Activated T-cell treated with anti-CD3 and anti-CD28 coated beads, Interleukin-2, amount 50 U/mL, for 72 hours (primary cell): ENCODE measurements around the gene CTTNBP2NL. TPM values are rescaled to one million over a fixed set of nuclear protein-coding genes. Genes with fewer than 3 reads are reported as not detected.
"Not testable (repeated sequence)": the region's sequence is repeated elsewhere in the genome, so short reads cannot be mapped to it uniquely, and the experiment has no call there.

Source experiments
- ATAC-seq, 2 donors: fragments of 150-1000 bp; cut with Tn5 transposase; replicated peaks in 1 of 2; 2 replicates each; pipeline ENCODE4 v1.10.0; 2021; ENCODE audit warnings: moderate library complexity in 2 of 2, mild to moderate bottlenecking in 1 of 2
- DNase-seq, 2 donors: peaks; one replicate each; pipeline ENCODE4 v3.0.0; 2021 to 2022; ENCODE audit warnings: mixed read lengths in 1 of 2
- H3K27ac Mint-ChIP-seq: one replicate; pipeline ENCODE4 v1.8.0; 2022; ENCODE audit warnings: mild to moderate bottlenecking, moderate library complexity, mixed read lengths
- H3K27me3 Mint-ChIP-seq: one replicate; pipeline ENCODE4 v1.8.0; 2022; ENCODE audit warnings: low read depth, mixed read lengths
- H3K36me3 Mint-ChIP-seq, 2 donors: one replicate each; pipeline ENCODE4 v1.8.0; 2022; ENCODE audit warnings: mixed read lengths in 2 of 2, mild to moderate bottlenecking in 1 of 2; ENCODE audit not compliant: insufficient read depth in 2 of 2
- H3K4me1 Mint-ChIP-seq: one replicate; pipeline ENCODE4 v1.8.0; 2022; ENCODE audit warnings: low read depth, mixed read lengths
- H3K4me3 Mint-ChIP-seq, 2 donors: one replicate each; pipeline ENCODE4 v1.8.0; 2022; ENCODE audit warnings: mild to moderate bottlenecking in 2 of 2, mixed read lengths in 2 of 2, moderate library complexity in 2 of 2
- H3K9me3 Mint-ChIP-seq, 2 donors: one replicate each; pipeline ENCODE4 v1.8.0; 2022; ENCODE audit warnings: mixed read lengths in 2 of 2
- total RNA-seq, 2 donors: library from RNA; stranded (reverse); gene quantifications; one replicate each; pipeline ENCODE4 v1.2.3, GENCODE V29; 2022

Gene CTTNBP2NL
- total RNA-seq, 2 donors from 2014 or later = 3.6 to 4.6 TPM

GRCh38 chr1:112446411-112446810 lies 50.4 kb downstream of the CTTNBP2NL start:
- no peaks in the 10 kb centered on the region for H3K9me3 Mint-ChIP-seq
- H3K36me3 Mint-ChIP-seq = no peaks in the 10 kb centered on the region
- ATAC-seq (no peak), DNase-seq (no peak)
- no peaks in the 10 kb centered on the region for H3K27me3 Mint-ChIP-seq
- no peak overlapping the region for H3K4me3 Mint-ChIP-seq
- H3K27ac Mint-ChIP-seq = no peak overlapping the region
- no peaks in the 10 kb centered on the region for H3K4me1 Mint-ChIP-seq

- H3K4me1 Mint-ChIP-seq = no peaks in the 10 kb centered on the region
- no peak overlapping the region for H3K4me3 Mint-ChIP-seq
- H3K27ac Mint-ChIP-seq = no peak overlapping the region
- no peak for DNase-seq
- H3K36me3 Mint-ChIP-seq = peaks cover 0 to under 1% of the 10 kb centered on the region in 2 donors
- H3K27me3 Mint-ChIP-seq = no peaks in the 10 kb centered on the region
- no peaks in the 10 kb centered on the region for H3K9me3 Mint-ChIP-seq
- ATAC-seq = no peak
These were observed 53.1 kb downstream of the CTTNBP2NL start for GRCh38 chr1:112448904-112449629.

GRCh38 chr1:112449630-112449983 lies 53.6 kb downstream of the CTTNBP2NL start:
- Mint-ChIP-seq H3K27me3 (no peaks in the 10 kb centered on the region), H3K4me3 (no peak overlapping the region), H3K36me3 (peaks cover 0 to 3% of the 10 kb centered on the region in 2 donors)

GRCh38 chr1:112450773-112451172 lies 54.8 kb downstream of the CTTNBP2NL start:
- DNase-seq = no peak
- no peak overlapping the region for H3K4me3 Mint-ChIP-seq
- H3K4me1 Mint-ChIP-seq = no peaks in the 10 kb centered on the region
- no peak overlapping the region for H3K27ac Mint-ChIP-seq
- ATAC-seq = no peak
- no peaks in the 10 kb centered on the region for H3K27me3 Mint-ChIP-seq
- no peaks in the 10 kb centered on the region for H3K9me3 Mint-ChIP-seq
- peaks cover 0 to 3% of the 10 kb centered on the region in 2 donors for H3K36me3 Mint-ChIP-seq

More at GRCh38 chr1:112449630-112449983, 53.6 kb downstream of the CTTNBP2NL start:
- H3K9me3 Mint-ChIP-seq = no peaks in the 10 kb centered on the region
- no peak overlapping the region for H3K27ac Mint-ChIP-seq
- DNase-seq (no peak), ATAC-seq (no peak)
- no peaks in the 10 kb centered on the region for H3K4me1 Mint-ChIP-seq

GRCh38 chr1:112451301-112451700 lies 55.3 kb downstream of the CTTNBP2NL start:
- H3K4me1 Mint-ChIP-seq, DNase-seq, H3K36me3 Mint-ChIP-seq, H3K4me3 Mint-ChIP-seq, H3K27me3 Mint-ChIP-seq, ATAC-seq, H3K9me3 Mint-ChIP-seq, H3K27ac Mint-ChIP-seq: not testable (repeated sequence)

- H3K27ac Mint-ChIP-seq = no peak overlapping the region
- no peaks in the 10 kb centered on the region for H3K4me1 Mint-ChIP-seq
- ATAC-seq = no peak
- no peaks in the 10 kb centered on the region for H3K9me3 Mint-ChIP-seq
- peaks cover 0 to 3% of the 10 kb centered on the region in 2 donors for H3K36me3 Mint-ChIP-seq
- no peaks in the 10 kb centered on the region for H3K27me3 Mint-ChIP-seq
- no peak for DNase-seq
- H3K4me3 Mint-ChIP-seq = no peak overlapping the region
These were observed 57.9 kb downstream of the CTTNBP2NL start for GRCh38 chr1:112453876-112454275.

GRCh38 chr1:112454316-112454715 lies 58.3 kb downstream of the CTTNBP2NL start:
- no peaks in the 10 kb centered on the region for H3K4me1 Mint-ChIP-seq
- H3K9me3 Mint-ChIP-seq = no peaks in the 10 kb centered on the region
- H3K27me3 Mint-ChIP-seq = no peaks in the 10 kb centered on the region
- no peak overlapping the region for H3K27ac Mint-ChIP-seq
- DNase-seq = no peak
- no peak for ATAC-seq
- no peak overlapping the region for H3K4me3 Mint-ChIP-seq
- peaks cover 0 to 3% of the 10 kb centered on the region in 2 donors for H3K36me3 Mint-ChIP-seq

GRCh38 chr1:112457241-112457640 lies 61.2 kb downstream of the CTTNBP2NL start:
- Mint-ChIP-seq H3K4me3 (no peak overlapping the region), H3K27me3 (peaks cover 1% of the 10 kb centered on the region), H3K36me3 (peaks cover 0 to 3% of the 10 kb centered on the region in 2 donors), H3K4me1 (no peaks in the 10 kb centered on the region), H3K9me3 (no peaks in the 10 kb centered on the region), H3K27ac (no peak overlapping the region)
- no peak for ATAC-seq
- DNase-seq = no peak

- DNase-seq (no peak), ATAC-seq (no peak)
- peaks cover 5% of the 10 kb centered on the region for H3K27me3 Mint-ChIP-seq
- H3K4me3 Mint-ChIP-seq = no peak overlapping the region
- no peak overlapping the region for H3K27ac Mint-ChIP-seq
- no peaks in the 10 kb centered on the region for H3K4me1 Mint-ChIP-seq
- H3K9me3 Mint-ChIP-seq = no peaks in the 10 kb centered on the region
- peaks cover 0 to 3% of the 10 kb centered on the region in 2 donors for H3K36me3 Mint-ChIP-seq
These were observed 61.9 kb downstream of the CTTNBP2NL start for GRCh38 chr1:112457955-112458354.

GRCh38 chr1:112458756-112459155 lies 62.7 kb downstream of the CTTNBP2NL start:
- Mint-ChIP-seq H3K36me3 (peaks cover 0 to 3% of the 10 kb centered on the region in 2 donors), H3K9me3 (no peaks in the 10 kb centered on the region), H3K27me3 (peaks cover 7% of the 10 kb centered on the region), H3K4me3 (no peak overlapping the region), H3K4me1 (no peaks in the 10 kb centered on the region), H3K27ac (no peak overlapping the region)
- no peak for ATAC-seq
- DNase-seq = no peak

GRCh38 chr1:112460615-112461014 lies 64.6 kb downstream of the CTTNBP2NL start:
- Mint-ChIP-seq H3K36me3 (no peaks in the 10 kb centered on the region), H3K4me3 (no peak overlapping the region), H3K9me3 (no peaks in the 10 kb centered on the region), H3K27ac (no peak overlapping the region), H3K4me1 (peaks cover 1% of the 10 kb centered on the region), H3K27me3 (peaks cover 11% of the 10 kb centered on the region)
- ATAC-seq = no peak
- DNase-seq = no peak

GRCh38 chr1:112461200-112461871 lies 65.3 kb downstream of the CTTNBP2NL start:
- no peak overlapping the region for H3K27ac Mint-ChIP-seq
- peaks cover 13% of the 10 kb centered on the region for H3K27me3 Mint-ChIP-seq
- no peak overlapping the region for H3K4me3 Mint-ChIP-seq
- no peaks in the 10 kb centered on the region for H3K36me3 Mint-ChIP-seq
- H3K4me1 Mint-ChIP-seq = peaks cover 8% of the 10 kb centered on the region
- ATAC-seq (no peak), DNase-seq (no peak)
- no peaks in the 10 kb centered on the region for H3K9me3 Mint-ChIP-seq

GRCh38 chr1:112462953-112463279 lies 66.9 kb downstream of the CTTNBP2NL start:
- Mint-ChIP-seq H3K27me3 (peaks cover 21% of the 10 kb centered on the region), H3K9me3 (no peaks in the 10 kb centered on the region), H3K27ac (no peak overlapping the region), H3K36me3 (no peaks in the 10 kb centered on the region), H3K4me1 (peaks cover 13% of the 10 kb centered on the region), H3K4me3 (no peak overlapping the region)
- DNase-seq (no peak), ATAC-seq (no peak)

GRCh38 chr1:112464501-112464900 lies 68.5 kb downstream of the CTTNBP2NL start:
- Mint-ChIP-seq H3K36me3 (no peaks in the 10 kb centered on the region), H3K27ac (no peak overlapping the region), H3K9me3 (no peaks in the 10 kb centered on the region), H3K4me1 (peaks cover 13% of the 10 kb centered on the region), H3K27me3 (peaks cover 21% of the 10 kb centered on the region), H3K4me3 (no peak overlapping the region)
- no peak for ATAC-seq
- no peak for DNase-seq
